HG03342 (cell line): Measurements from ENCODE around the gene LAMA2.

ENCODE experiments used
- ATAC-seq: cut with Tn5 transposase; IDR thresholded peaks from one replicate; pipeline ENCODE4 v1.9.1; 2021; ENCODE audit warnings: mild to moderate bottlenecking, moderate library complexity; ENCODE audit not compliant: unreplicated experiment

The LAMA2 gene

DNA sequence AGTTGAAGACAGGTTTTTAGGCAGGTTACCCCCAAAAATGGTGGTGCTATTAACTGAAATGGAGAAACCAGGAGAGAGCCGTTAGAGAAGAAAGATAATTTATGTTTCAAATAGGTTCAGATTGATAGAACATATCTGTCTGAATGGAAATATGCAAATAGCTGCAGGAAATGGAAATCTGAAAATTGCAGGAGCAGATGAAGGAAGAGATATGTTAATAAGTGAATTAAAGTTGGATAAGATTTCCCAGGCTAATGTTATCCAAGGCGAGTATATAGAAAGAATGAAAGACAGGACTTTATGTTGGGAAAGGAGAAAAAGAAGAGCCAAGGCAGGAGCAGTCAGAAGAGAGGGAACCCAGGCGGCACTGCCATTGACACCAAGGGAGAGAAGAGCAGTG is 461.4 kb downstream of the LAMA2 start:
- ATAC-seq = no peak

- no peak for ATAC-seq
These were observed 463.0 kb downstream of the LAMA2 start for GRCh38 chr6:129345890-129346289.

DNA sequence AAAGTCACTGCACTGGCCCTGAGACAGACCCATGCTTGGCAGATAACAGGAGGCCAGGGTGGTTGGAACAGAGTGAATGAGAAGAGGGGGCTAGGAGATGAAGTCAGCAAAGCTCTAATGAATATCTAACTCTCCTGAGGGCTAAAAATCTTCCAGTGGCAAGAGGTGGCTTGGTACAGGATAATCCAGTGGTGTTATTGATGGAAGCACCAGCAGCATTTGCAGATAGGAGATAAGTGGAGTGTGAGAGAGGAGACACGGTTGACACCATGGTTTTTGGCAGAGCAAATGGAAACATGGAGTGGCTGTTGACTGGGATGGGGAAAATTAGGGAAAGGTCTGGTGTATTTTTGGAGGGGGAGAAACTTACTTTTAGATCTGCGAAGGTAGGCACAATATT is 464.0 kb downstream of the LAMA2 start:
- ATAC-seq = no peak

DNA sequence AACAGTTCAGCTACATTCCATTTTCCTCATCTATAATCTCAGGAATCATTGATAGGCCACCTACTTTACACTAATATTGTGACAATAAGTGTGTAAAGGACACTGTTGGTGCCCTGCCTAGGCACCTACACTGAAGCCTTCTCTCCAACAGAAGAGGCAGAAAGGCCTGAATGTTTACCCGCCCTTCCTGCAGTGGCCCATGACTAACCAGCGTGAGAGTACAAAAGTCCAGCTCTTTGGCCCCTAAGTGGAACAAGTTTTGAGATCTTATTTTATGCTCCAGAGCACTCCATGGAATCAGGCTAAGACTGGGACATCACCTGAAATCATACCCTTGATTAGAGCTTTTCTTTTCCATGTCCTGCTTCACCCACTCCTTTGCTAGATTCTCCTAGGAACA is 467.3 kb downstream of the LAMA2 start:
- no peak for ATAC-seq

DNA sequence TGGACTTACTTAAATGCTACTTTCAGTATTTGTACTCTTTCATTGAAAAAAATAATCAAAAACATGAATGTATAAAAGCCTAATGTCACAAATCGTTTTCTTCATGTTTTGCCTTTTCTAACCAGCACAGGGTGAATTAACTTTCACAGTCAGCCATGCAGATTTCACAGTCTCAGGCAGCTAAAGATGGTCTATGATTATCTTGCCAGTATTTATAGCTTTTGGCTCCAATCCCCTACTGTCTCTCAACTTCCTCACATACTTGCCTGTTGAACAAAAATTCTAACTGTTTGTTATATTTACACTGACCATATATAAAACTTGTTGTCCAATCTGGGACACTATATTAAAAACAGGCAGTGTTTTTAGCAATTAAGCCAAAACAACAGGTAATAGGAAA is 468.9 kb downstream of the LAMA2 start:
- no peak for ATAC-seq

DNA sequence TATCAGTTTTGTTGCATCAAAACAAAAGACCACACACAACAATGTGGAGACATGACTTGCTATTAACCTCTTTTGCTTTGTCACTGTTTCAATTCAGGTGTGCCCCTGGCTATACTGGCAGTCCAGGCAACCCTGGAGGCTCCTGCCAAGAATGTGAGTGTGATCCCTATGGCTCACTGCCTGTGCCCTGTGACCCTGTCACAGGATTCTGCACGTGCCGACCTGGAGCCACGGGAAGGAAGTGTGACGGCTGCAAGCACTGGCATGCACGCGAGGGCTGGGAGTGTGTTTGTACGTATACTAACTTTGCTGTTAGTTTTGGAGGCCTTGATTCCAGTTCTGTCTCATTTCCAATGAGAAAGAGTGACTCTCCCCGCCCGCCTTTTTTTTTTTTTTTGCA is 470.1 kb downstream of the LAMA2 start:
- no peak for ATAC-seq

DNA sequence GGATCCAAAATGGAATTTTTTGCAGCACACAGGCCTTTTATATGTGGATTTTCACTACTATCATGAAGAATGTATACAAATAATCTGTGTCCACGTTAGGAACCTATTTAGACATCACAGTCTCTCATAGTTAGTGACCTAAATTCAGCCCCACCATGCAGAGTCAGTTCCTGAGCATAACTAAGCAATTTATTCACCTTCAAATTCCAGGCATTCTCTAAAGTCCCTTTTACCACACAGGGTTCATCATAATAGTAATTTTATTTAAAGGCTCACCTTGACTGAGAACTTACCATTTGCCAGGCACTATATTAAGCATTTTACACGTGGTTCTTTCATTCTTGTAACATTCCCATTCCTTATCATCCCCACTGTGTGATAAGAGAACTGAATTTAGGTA is 473.2 kb downstream of the LAMA2 start:
- ATAC-seq = no peak

DNA sequence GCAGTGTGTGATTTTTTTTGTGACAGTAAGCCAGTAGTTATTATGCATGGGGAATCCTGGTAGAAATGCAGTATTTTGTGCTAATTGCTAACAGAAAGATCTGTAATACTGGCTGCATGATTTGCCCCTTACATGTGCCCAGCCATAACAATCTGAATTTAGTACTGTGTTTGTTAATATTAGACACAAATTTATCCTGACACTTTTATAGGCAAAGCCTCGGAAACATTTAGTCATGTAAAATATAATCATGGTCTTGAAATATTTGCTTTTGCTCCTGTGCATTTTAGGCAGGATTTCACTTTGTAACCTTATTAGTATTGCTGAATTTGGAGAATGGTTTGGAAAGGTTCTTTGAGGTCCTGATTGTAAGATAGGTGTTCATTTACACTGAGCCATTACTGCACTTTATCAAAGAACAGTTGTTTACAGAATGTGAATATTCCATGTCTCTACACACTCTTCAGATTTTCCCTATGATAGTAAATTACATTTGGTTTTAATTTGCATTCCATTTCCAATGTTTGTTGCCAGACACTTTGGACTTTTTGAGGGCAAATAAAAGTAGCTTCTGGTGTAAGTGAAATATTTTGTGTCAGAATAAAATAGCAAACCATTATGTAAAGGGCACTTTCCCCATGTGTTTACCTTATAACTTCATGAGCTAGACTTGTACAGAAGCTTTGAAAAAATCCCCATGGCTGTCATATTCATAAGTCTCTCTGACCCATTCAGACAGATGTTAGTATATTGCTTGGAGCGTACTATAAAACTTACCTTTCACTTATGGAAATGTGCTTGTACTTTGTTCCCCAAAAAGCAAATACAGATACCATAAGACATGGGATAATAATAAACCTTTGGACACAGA is 477.1 kb downstream of the LAMA2 start:
- ATAC-seq = no peak

GRCh38 chr6:129360682-129360955 is 477.7 kb downstream of the LAMA2 start:
- ATAC-seq = no peak

DNA sequence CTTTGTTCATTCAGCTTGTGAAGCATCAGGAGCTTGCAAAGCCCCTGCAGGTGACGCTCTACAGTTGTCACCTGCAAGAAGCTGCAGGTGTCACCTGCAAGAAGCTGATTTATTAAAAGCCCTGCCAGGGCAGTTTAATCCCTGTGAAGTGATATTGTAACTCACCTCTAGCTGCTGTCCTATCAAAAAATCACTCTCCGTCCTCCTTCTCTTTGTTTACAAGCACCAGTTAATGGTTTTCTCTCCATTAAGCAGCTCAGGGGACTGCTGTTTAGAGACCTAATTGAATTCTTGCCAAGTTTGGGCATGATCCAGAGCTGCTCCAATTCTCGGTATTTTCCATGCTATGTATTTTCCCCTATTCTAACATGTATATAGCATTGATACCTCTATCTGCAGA is 481.1 kb downstream of the LAMA2 start:
- ATAC-seq = no peak

DNA sequence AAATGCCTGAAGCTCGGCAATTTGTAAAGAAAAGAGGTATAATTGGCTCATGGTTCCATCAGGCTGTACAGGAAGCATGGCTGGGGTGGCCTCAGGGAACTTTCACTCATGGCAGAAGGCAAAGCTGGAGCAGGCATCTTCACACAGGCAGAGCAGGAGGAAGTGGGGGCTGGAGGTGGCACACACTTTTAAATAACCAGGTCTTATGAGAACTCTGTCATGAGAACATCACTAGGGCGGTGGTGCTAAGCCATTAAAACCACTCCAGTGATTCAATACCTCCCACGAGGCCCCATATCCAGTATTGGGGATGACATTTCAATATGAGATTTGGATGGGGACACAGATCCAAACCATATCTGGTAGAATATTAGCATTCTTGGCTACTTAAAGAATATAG is 481.8 kb downstream of the LAMA2 start:
- ATAC-seq = no peak

GRCh38 chr6:129368076-129368475 is 485.1 kb downstream of the LAMA2 start:
- ATAC-seq = no peak

- no peak for ATAC-seq
These were observed 486.0 kb downstream of the LAMA2 start for GRCh38 chr6:129368970-129369369.

- no peak for ATAC-seq
These were observed 486.8 kb downstream of the LAMA2 start for GRCh38 chr6:129369737-129370136.

DNA sequence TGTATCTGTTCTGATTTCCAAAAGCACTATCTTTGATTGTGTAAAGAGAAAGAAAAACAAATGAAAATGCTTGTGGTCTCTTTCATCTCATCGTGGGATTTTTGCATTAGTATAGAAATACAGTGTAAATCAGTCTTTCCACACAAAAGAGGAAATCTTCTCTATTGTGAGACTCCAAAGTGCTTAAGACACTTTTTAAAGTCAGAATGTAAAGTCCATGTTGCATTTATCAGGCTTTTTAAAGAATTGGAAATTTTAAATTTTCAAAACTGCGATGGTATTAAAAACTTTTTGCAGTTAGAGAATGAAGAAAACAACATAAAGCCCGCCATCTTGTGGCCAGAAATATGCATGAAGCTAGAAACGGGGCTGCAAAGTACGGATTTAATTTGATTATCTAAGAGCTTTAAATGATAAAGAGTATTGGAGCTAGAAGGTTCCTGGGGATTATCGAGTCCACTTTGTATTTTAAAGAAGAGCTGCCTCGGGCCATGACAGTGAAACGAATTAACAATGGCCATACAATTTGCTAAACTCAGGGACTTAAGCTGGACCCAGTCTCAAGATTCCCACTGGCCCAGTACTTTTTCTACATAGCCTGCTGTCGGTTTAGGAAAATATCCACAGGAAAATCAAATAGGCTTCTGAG is 487.5 kb downstream of the LAMA2 start:
- peak; percentile 60 for ATAC-seq

- ATAC-seq = no peak
These were observed 498.9 kb downstream of the LAMA2 start for GRCh38 chr6:129381885-129382284.

DNA sequence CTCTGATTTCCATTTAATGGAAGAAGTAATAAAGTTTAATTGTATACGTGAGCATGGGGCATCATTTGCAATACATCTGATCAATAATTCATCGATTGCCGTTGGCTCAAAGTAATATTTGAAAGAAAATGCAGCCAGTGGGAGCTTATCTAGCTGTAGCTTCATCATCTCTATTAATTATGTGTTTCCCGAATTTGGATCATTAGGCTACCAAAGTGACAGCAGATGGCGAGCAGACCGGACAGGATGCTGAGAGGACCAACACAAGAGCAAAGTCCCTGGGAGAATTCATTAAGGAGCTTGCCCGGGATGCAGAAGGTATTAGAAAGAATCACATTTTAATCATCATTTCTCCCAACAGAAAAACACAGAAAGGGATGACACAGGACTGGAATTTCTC is 500.0 kb downstream of the LAMA2 start:
- ATAC-seq = no peak

DNA sequence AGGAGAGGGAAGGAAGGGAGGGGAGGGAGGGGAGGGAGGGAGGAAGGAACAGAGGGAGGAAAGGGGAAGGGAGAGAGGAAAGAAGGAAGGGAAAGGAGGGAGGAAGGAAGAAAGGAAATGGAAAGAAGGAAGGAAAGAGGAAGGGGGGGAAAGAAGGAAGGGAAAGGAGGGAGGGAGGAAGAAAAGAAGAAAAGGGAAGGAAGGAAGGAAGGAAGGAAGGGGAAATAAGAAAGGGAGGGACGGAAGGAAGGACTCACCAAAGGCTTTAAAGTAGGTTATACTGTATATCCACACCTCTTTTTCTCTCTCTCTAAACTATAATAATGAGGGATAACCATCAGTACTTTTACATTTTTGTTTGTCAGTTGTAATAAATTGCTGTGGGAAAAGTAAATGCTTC is 502.2 kb downstream of the LAMA2 start:
- no peak for ATAC-seq

DNA sequence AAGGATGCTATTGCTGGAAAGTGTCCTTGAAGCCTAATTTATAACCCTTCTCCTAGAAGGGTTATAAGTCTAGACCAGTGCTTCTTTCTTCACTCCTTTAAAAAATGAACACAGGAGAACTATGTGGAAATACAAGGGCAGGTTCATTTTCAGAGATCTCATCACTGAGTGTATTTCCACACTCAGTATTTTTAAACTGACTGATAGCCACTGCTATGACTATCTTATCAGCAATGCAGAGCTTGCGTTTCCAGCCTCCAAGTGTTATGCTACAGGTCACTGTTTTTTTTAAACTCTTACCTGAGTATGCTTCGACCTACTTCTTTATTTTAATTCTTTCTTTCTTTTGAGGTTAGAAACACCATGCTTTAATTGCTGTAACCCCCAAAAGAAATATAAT is 508.0 kb downstream of the LAMA2 start:
- no peak for ATAC-seq

DNA sequence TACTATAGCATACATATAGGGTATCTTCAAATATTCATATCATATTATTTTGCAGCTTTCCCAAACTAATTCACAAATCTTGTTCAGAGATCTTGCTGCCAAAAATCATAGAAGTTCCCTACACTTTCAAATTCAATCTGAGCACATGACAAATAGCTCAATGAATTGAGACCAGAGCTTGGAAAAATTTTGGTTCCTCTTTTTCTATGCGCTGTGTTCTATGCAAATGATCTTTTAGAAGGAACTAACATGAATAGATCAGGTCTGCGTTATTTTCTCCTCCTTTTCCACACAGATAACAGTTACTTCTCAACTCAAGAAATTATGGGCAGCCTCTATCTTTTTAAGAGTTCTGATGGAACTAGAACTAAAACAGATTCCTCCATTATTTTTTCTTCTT is 510.7 kb downstream of the LAMA2 start:
- ATAC-seq = peak; percentile 82

DNA sequence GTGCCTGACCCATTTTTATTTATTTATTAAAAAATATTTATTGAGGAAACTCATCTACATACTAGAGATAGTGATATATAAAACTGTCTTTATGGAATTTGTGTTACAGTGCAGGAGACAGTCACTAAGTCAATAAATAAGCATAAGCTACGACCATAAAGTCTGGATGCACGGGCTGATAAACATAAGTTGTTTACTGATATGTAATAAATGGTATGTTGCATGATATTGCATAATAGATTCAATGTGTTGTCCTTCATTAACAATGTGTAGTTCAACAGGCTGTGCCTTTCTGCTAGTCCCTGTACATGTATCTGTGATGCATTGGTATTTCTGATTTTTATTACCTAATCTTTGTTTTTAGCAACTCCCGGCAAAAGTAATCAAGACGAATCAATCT is 515.8 kb downstream of the LAMA2 start:
- ATAC-seq = no peak

DNA sequence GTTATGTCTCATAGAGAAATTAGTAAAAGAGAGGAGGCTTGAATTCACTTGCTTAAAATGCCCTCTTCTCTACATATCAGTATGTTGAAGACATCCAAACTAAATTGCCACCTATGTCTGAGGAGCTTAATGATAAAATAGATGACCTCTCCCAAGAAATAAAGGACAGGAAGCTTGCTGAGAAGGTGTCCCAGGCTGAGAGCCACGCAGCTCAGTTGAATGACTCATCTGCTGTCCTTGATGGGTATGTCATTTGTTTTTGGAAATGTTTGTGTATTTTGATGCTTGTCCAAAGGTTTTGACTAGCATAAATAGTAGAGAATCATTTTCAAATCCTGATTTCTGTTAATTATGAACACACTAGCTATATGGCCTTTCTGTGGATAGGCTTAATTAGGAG is 519.3 kb downstream of the LAMA2 start:
- ATAC-seq = no peak

DNA sequence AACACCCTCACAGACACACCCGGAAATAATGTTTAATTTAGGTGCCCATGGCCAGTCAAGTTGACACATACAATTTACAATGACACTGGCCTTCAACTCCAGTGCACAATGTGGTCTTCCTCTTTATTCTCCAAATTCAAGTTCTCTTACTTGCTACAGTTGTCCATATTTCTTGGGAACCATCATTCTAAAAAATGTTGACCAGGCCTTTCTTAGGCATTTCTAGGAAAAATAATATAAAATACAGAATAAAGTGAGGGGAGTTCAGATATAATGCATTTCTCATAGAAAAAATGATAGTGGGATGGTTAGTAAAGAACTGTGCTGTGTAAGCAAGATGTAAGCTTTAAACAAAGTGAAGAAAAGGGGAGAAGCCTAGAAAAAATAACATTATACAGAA is 528.2 kb downstream of the LAMA2 start:
- ATAC-seq = no peak
